ENCODE data around the gene ASPG.
"Not testable (repeated sequence)": the region's sequence is repeated elsewhere in the genome, so short reads cannot be mapped to it uniquely, and the experiment has no call there.

The ASPG gene

DNA sequence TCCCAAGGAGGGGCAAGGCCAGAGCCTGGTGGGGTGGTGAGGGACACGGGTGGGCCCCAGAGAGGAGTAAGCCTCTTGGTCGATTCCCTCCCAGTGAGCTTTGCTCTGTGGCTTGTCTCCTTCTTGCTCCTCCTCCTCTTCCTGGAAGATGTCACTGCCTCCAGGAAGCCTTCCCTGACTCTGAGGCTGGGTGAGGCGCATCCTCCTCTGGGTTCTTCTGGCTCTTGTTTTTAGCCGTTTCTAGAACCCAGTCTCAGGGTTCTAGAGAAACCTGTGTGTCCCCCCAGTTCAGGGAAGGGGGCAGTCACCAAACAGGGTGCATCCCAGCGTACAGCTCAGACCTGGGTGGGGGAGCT lies 65.5 kb downstream of the ASPG start:
- no peak for DNase-seq (ENCODE audit: low read depth in 1 of 2, low spot score in 1 of 2)
- no peak overlapping the region for H3K27ac ChIP-seq (replicated peaks)
- no peak overlapping the region for H3K4me3 ChIP-seq (replicated peaks; ENCODE audit: insufficient read depth, low read length)
- no peak for TF ChIP-seq GABPA (IDR thresholded peaks at IDR 0.05; ENCODE audit: low read depth)
- H3K27me3 ChIP-seq (ENCODE audit: insufficient read depth, poor library complexity, severe bottlenecking), result no peaks in the 10 kb centered on the region

DNA sequence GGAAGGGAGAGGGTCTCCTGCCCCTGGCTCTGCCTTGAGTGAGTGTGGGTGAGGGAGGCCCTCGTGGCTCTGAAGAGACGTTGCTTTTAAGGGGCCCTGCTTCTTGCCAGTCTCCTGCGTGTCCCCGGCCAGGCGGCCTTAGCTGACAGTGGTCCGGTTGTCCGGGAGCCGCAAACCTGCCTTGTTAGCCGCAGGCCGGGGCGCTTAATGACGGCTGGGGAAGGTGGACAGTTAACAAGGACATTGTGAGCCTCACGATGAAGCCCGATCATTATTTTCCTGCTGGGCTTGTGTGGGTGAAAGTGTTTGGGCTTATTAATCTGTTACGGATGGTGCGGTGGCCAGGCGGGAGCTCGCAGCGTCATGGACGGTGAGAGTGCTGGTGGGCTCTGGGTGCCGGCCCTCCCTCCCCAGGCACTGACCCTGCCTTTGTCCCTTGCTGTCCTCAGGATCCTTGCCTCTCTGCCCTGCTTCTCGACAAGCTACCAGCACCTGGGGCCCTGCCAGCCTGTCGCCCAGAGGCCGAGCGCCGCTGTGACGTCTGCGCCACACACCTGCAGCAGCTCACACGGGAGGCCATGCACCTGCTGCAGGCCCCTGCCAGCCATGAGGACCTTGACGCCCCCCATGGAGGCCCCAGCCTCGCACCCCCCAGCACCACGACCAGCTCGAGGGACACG lies 66.2 kb downstream of the ASPG start:
- H3K27me3 ChIP-seq (ENCODE audit: insufficient read depth, poor library complexity, severe bottlenecking), result no peaks in the 10 kb centered on the region
- TF ChIP-seq, protein P1, sequence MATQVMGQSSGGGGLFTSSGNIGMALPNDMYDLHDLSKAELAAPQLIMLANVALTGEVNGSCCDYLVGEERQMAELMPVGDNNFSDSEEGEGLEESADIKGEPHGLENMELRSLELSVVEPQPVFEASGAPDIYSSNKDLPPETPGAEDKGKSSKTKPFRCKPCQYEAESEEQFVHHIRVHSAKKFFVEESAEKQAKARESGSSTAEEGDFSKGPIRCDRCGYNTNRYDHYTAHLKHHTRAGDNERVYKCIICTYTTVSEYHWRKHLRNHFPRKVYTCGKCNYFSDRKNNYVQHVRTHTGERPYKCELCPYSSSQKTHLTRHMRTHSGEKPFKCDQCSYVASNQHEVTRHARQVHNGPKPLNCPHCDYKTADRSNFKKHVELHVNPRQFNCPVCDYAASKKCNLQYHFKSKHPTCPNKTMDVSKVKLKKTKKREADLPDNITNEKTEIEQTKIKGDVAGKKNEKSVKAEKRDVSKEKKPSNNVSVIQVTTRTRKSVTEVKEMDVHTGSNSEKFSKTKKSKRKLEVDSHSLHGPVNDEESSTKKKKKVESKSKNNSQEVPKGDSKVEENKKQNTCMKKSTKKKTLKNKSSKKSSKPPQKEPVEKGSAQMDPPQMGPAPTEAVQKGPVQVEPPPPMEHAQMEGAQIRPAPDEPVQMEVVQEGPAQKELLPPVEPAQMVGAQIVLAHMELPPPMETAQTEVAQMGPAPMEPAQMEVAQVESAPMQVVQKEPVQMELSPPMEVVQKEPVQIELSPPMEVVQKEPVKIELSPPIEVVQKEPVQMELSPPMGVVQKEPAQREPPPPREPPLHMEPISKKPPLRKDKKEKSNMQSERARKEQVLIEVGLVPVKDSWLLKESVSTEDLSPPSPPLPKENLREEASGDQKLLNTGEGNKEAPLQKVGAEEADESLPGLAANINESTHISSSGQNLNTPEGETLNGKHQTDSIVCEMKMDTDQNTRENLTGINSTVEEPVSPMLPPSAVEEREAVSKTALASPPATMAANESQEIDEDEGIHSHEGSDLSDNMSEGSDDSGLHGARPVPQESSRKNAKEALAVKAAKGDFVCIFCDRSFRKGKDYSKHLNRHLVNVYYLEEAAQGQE (IDR thresholded peaks at IDR 0.05; ENCODE audit: insufficient replicate concordance, low read depth), result no peak
- TF ChIP-seq GABPA (IDR thresholded peaks at IDR 0.05; ENCODE audit: low read depth) (no peak), SPI1 (IDR thresholded peaks at IDR 0.05; ENCODE audit: borderline replicate concordance, low read depth) (no peak), POLR2AphosphoS5 (IDR thresholded peaks at IDR 0.05; ENCODE audit: low read depth) (no peak)
- TF ChIP-seq, protein P2, sequence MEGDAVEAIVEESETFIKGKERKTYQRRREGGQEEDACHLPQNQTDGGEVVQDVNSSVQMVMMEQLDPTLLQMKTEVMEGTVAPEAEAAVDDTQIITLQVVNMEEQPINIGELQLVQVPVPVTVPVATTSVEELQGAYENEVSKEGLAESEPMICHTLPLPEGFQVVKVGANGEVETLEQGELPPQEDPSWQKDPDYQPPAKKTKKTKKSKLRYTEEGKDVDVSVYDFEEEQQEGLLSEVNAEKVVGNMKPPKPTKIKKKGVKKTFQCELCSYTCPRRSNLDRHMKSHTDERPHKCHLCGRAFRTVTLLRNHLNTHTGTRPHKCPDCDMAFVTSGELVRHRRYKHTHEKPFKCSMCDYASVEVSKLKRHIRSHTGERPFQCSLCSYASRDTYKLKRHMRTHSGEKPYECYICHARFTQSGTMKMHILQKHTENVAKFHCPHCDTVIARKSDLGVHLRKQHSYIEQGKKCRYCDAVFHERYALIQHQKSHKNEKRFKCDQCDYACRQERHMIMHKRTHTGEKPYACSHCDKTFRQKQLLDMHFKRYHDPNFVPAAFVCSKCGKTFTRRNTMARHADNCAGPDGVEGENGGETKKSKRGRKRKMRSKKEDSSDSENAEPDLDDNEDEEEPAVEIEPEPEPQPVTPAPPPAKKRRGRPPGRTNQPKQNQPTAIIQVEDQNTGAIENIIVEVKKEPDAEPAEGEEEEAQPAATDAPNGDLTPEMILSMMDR (IDR thresholded peaks at IDR 0.05; ENCODE audit: insufficient read depth, low read length), result no peak

DNA sequence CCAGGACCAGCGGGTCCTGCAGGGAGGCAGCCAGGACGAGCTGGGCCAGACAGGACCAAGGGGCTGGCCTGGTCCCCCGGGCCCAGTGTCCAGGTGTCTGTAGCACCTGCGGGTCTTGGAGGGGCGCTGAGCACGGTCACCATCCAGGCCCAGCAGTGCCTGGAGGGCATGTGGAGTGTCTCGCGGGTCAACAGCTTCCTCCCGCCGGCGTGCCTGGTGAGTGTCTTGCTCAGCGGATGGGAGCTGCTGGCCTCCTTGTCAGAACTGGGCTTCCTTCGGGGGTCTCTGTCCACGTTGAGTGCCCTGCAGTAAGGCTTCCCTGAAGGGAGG lies 66.7 kb downstream of the ASPG start:
- H3K4me3 ChIP-seq (replicated peaks; ENCODE audit: insufficient read depth, low read length), result no peak overlapping the region
- no peak for DNase-seq (ENCODE audit: low read depth in 1 of 2, low spot score in 1 of 2)
- no peak for TF ChIP-seq GABPA (IDR thresholded peaks at IDR 0.05; ENCODE audit: low read depth)
- no peak for TF ChIP-seq POLR2AphosphoS5 (IDR thresholded peaks at IDR 0.05; ENCODE audit: low read depth)
- TF ChIP-seq, protein P2 (IDR thresholded peaks at IDR 0.05; ENCODE audit: insufficient read depth, low read length), result no peak
- TF ChIP-seq, protein P1 (IDR thresholded peaks at IDR 0.05; ENCODE audit: insufficient replicate concordance, low read depth), result no peak
- no peak overlapping the region for H3K27ac ChIP-seq (replicated peaks)
- H3K27me3 ChIP-seq (ENCODE audit: insufficient read depth, poor library complexity, severe bottlenecking), result no peaks in the 10 kb centered on the region

More for the DNA sequence above, 66.2 kb downstream of the ASPG start:
- Histone ChIP-seq H3K27ac (replicated peaks) (no peak overlapping the region), H3K4me3 (replicated peaks; ENCODE audit: insufficient read depth, low read length) (no peak overlapping the region)
- DNase-seq (ENCODE audit: low read depth in 1 of 2, low spot score in 1 of 2), result no peak

DNA sequence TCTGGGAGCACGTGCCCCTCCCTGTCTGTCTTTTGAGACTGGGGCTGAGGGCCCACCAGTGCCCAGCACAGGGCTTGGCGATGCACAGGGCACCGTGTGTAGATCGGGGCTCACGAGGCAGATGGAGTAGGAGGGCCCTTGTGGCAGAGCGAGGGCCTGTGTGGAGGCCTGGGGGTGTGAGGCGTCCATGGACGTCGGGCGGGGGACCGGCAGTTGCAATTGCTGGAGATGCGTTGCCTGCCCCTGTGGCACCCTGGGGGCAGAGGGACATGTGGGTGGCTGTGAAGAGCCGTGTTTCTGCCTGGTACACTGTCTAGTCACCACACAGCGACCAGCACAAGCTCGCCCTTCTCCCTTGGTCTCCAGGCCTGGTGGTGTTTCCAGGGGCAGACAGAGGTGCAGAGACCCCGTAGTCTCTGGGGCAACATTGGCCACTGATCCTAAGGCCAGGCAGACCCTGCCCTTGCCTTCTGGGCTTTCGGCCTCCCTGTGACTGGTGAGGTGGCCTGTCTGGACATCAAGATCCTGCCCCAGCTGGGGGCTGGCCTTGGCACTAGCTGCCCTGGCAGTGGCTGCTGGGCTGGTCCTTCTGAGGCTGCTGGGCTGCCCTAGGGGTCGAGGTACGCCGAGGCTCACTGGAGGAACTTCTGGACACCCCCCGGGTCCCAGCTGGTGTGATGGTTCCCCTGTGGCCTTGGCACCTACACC lies 67.3 kb downstream of the ASPG start:
- Histone ChIP-seq H3K27ac (replicated peaks) (no peak overlapping the region), H3K27me3 (ENCODE audit: insufficient read depth, poor library complexity, severe bottlenecking) (no peaks in the 10 kb centered on the region), H3K4me3 (replicated peaks; ENCODE audit: insufficient read depth, low read length) (no peak overlapping the region)
- TF ChIP-seq, protein P2 (IDR thresholded peaks at IDR 0.05; ENCODE audit: insufficient read depth, low read length), result no peak
- no peak for TF ChIP-seq SPI1 (IDR thresholded peaks at IDR 0.05; ENCODE audit: borderline replicate concordance, low read depth)
- no peak for TF ChIP-seq GABPA (IDR thresholded peaks at IDR 0.05; ENCODE audit: low read depth)
- TF ChIP-seq POLR2AphosphoS5 (IDR thresholded peaks at IDR 0.05; ENCODE audit: low read depth), result no peak
- TF ChIP-seq, protein P1 (IDR thresholded peaks at IDR 0.05; ENCODE audit: insufficient replicate concordance, low read depth), result no peak
- no peak for DNase-seq (ENCODE audit: low read depth in 1 of 2, low spot score in 1 of 2)

DNA sequence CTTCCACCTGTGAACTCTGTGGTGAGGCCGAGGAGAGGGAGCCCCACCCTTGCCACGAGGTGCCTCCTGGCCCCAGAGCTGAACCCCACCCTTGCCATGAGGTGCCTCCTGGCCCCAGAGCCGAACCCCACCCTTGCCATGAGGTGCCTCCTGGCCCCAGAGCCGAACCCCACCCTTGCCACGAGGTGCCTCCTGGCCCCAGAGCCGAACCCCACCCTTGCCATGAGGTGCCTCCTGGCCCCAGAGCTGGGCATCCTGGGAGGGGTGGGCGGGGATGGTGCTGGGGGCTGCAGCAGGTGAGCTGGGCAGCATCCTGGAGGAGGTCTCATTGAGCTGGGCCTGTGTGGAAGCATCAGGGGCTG lies 67.9 kb downstream of the ASPG start:
- not testable (repeated sequence) for H3K27ac ChIP-seq (replicated peaks); H3K27me3 ChIP-seq (ENCODE audit: insufficient read depth, poor library complexity, severe bottlenecking); DNase-seq (ENCODE audit: low read depth in 1 of 2, low spot score in 1 of 2); H3K4me3 ChIP-seq (replicated peaks; ENCODE audit: insufficient read depth, low read length)
